Epithelial cell of proximal tubule (primary cell): ENCODE data around the gene LYPD1. TPM values are rescaled to one million over a fixed set of nuclear protein-coding genes. Genes with fewer than 3 reads are reported as not detected.

Source experiments
- DNase-seq: peaks from one replicate; pipeline ENCODE4 v3.0.0-alpha.2; 2011; ENCODE audit warnings: low read depth
- H3K4me3 ChIP-seq: 2 replicates; pipeline ENCODE4 v1.5.1; 2011; ENCODE audit warnings: low read depth, mild to moderate bottlenecking, low read length
- total RNA-seq: library from RNA; depleted of rRNA; stranded (reverse); fragments of >200 nt; gene quantifications from 2 replicates; pipeline ENCODE4 v1.2.3, GENCODE V29; 2015
- TF ChIP-seq, protein P1 (sequence below): conservative IDR thresholded peaks from 2 replicates; pipeline ENCODE4 v1.5.1; 2012; ENCODE audit warnings: low read depth, mild to moderate bottlenecking, low read length

The LYPD1 gene
- total RNA-seq, 1 donor from 2014 or later = 45.3 TPM

DNA sequence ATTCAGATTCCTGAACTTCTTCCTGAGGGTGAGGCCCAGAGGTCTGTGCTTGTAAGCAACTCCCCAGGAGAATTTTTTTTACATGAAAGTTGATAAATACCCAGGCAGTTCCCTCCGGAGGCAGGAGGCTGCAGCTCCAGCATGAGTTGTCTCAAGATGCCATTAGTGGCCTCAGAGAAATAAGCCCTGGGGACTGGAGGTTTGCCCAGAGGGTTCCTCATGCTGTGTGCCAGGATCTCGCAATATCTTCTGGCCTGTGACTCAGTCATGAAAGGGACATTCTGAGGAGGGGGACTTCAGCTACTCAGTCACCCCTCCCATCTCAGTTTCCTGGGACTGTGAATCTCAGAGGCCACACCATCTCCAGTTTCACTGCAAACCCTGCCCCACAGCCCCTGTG is 49.9 kb downstream of the LYPD1 start:
- H3K4me3 ChIP-seq = no peak overlapping the region
- TF ChIP-seq, protein P1, sequence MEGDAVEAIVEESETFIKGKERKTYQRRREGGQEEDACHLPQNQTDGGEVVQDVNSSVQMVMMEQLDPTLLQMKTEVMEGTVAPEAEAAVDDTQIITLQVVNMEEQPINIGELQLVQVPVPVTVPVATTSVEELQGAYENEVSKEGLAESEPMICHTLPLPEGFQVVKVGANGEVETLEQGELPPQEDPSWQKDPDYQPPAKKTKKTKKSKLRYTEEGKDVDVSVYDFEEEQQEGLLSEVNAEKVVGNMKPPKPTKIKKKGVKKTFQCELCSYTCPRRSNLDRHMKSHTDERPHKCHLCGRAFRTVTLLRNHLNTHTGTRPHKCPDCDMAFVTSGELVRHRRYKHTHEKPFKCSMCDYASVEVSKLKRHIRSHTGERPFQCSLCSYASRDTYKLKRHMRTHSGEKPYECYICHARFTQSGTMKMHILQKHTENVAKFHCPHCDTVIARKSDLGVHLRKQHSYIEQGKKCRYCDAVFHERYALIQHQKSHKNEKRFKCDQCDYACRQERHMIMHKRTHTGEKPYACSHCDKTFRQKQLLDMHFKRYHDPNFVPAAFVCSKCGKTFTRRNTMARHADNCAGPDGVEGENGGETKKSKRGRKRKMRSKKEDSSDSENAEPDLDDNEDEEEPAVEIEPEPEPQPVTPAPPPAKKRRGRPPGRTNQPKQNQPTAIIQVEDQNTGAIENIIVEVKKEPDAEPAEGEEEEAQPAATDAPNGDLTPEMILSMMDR = no peak
- DNase-seq = no peak

DNA sequence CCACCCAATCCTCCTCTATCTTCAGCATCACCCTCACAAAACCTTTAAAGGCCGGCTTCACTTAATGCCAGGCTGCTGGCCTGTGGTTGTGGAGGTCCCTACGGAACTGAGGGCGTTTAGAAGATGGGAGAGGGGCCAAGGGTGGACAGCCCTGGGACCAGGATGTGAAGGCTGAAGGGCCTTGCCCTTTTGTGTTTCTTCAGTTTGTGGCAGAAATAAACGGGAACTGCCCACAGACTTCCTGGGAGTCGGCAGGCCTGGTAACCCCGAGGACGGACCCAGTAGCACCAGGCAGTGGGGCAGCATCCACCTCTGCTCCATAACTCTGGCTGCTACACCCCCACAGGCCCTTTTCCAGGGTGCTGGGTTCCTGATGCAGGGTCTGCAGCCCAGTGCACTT is 51.3 kb downstream of the LYPD1 start:
- no peak overlapping the region for H3K4me3 ChIP-seq
- TF ChIP-seq, protein P1 = no peak
- DNase-seq = no peak

- TF ChIP-seq, protein P1 = no peak
- DNase-seq = no peak
- H3K4me3 ChIP-seq = no peak overlapping the region
These were observed 52.0 kb downstream of the LYPD1 start for GRCh38 chr2:132617989-132618388.

- TF ChIP-seq, protein P1 = no peak
- H3K4me3 ChIP-seq = no peak overlapping the region
- DNase-seq = no peak
These were observed 54.5 kb downstream of the LYPD1 start for GRCh38 chr2:132615329-132616085.

DNA sequence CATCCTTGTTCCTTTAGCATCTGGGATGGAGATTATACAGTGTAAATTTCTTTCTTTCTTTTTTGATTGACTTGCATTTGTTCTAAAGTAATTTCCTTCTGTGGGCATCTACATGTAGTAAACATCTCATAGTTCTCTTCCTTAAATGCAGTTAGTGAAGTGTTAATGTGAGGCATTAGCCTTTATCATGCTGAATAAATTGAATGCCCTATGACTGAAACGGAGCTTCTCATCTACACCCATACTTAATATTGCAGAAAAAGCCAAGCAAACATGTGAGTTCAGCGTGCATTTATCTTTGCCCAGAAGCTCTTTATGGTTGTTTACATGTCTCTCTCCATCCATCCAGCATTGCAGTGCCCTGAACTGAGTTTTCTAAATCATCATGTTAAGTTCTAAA is 58.3 kb downstream of the LYPD1 start:
- no peak overlapping the region for H3K4me3 ChIP-seq
- TF ChIP-seq, protein P1 = no peak
- no peak for DNase-seq

- no peak overlapping the region for H3K4me3 ChIP-seq
- TF ChIP-seq, protein P1 = no peak
- no peak for DNase-seq
These were observed 60.7 kb downstream of the LYPD1 start for GRCh38 chr2:132609101-132609890.
